Mesendoderm (in vitro differentiated cells): ENCODE results near the gene CTSV. TPM values are rescaled to one million over a fixed set of nuclear protein-coding genes. Genes with fewer than 3 reads are reported as not detected.
"Not testable (repeated sequence)": the region's sequence is repeated elsewhere in the genome, so short reads cannot be mapped to it uniquely, and the experiment has no call there.

Source experiments
- DNase-seq: peaks from one replicate; pipeline ENCODE4 v3.0.0; 2013
- H2AK5ac ChIP-seq: 2 replicates; pipeline ENCODE4 v1.6.1; 2013; ENCODE audit warnings: low read length, inconsistent platforms
- H2BK120ac ChIP-seq: 2 replicates; pipeline ENCODE4 v1.6.1; 2013; ENCODE audit warnings: low read depth, mild to moderate bottlenecking, low read length, moderate library complexity, mixed read lengths
- H2BK15ac ChIP-seq: replicated peaks from 2 replicates; pipeline ENCODE4 v1.6.1; 2013; ENCODE audit warnings: low read depth, mild to moderate bottlenecking, moderate library complexity
- H2BK5ac ChIP-seq: 2 replicates; pipeline ENCODE4 v1.6.1; 2013; ENCODE audit warnings: low read length, inconsistent platforms
- H3K18ac ChIP-seq: 2 replicates; pipeline ENCODE4 v1.6.1; 2013; ENCODE audit warnings: mild to moderate bottlenecking, low read length, mixed read lengths
- H3K23ac ChIP-seq: one replicate; pipeline ENCODE4 v1.6.1; 2013; ENCODE audit warnings: low read length
- H3K27ac ChIP-seq: 2 replicates; pipeline ENCODE4 v1.5.1; 2013; ENCODE audit warnings: low read depth, mild to moderate bottlenecking, inconsistent platforms, low read length, moderate library complexity
- H3K27me3 ChIP-seq: 2 replicates; pipeline ENCODE4 v1.6.1; 2013; ENCODE audit warnings: low read length, control low read depth, mild to moderate bottlenecking, inconsistent platforms; ENCODE audit not compliant: insufficient read depth, poor library complexity
- H3K36me3 ChIP-seq: 2 replicates; pipeline ENCODE4 v1.6.1; 2013; ENCODE audit warnings: low read length, inconsistent platforms; ENCODE audit not compliant: control insufficient read depth, insufficient read depth
- H3K4ac ChIP-seq: one replicate; pipeline ENCODE4 v1.6.1; 2013; ENCODE audit warnings: low read depth, mild to moderate bottlenecking, low read length, moderate library complexity
- H3K4me1 ChIP-seq: 2 replicates; pipeline ENCODE4 v1.6.1; 2013; ENCODE audit warnings: low read depth, low read length, inconsistent platforms; ENCODE audit not compliant: control insufficient read depth
- H3K4me2 ChIP-seq: 2 replicates; pipeline ENCODE4 v1.6.1; 2013; ENCODE audit warnings: low read length
- H3K4me3 ChIP-seq: 2 replicates; pipeline ENCODE4 v1.5.1; 2013; ENCODE audit warnings: mild to moderate bottlenecking, low read length
- H3K56ac ChIP-seq: one replicate; pipeline ENCODE4 v1.6.1; 2013; ENCODE audit warnings: low read length
- H3K79me1 ChIP-seq: 2 replicates; pipeline ENCODE4 v1.6.1; 2013; ENCODE audit warnings: low read length, inconsistent platforms
- H3K79me2 ChIP-seq: 2 replicates; pipeline ENCODE4 v1.6.1; 2013; ENCODE audit warnings: mild to moderate bottlenecking, low read length; ENCODE audit not compliant: control insufficient read depth, insufficient read depth
- H3K9ac ChIP-seq: 2 replicates; pipeline ENCODE4 v1.6.1; 2013; ENCODE audit warnings: low read length, inconsistent platforms
- H4K5ac ChIP-seq: one replicate; pipeline ENCODE4 v1.6.1; 2013; ENCODE audit warnings: low read length
- H4K8ac ChIP-seq: one replicate; pipeline ENCODE4 v1.6.1; 2013; ENCODE audit warnings: low read depth, mild to moderate bottlenecking, control low read depth, low read length, moderate library complexity
- WGBS: extraction: QIAGEN DNeasy Blood & Tissue Kit; methylation state at CpG from one replicate; pipeline ENCODE4 v1.1.7; 2013; ENCODE audit warnings: low lambda C conversion rate, missing lambda C conversion rate; ENCODE audit not compliant: insufficient coverage; ENCODE audit errors: extremely low coverage; 5-methylcytosine and 5-hydroxymethylcytosine counted together
- polyA plus RNA-seq, 2 experiments: library from polyadenylated mRNA; stranded (reverse); fragments of 200-250 nt; gene quantifications; one replicate each; pipeline ENCODE4 v1.2.3, GENCODE V29; 2013

CTSV gene
- 56.9 TPM for polyA plus RNA-seq (2013, experiment 1 of 2)
- polyA plus RNA-seq (2013, experiment 2 of 2) = 61.7 TPM

GRCh38 chr9:97038611-97039513, at the start of gene CTSV:
TSS of gene CTSV (minus strand) at chr9:97039142. CDS start at chr9:97038043, 1,099 bp downstream.
- H3K9ac ChIP-seq = peak within 1 kb of the TSS; percentile 89
- peak within 1 kb of the TSS; percentile 95 for H3K56ac ChIP-seq
- peaks cover 2% of the 10 kb centered on the region for H3K36me3 ChIP-seq
- H3K4me2 ChIP-seq = peak within 1 kb of the TSS; percentile 87
- H3K23ac ChIP-seq = peak within 1 kb of the TSS; percentile 29
- H4K5ac ChIP-seq = no peak within 1 kb of the TSS
- H3K4ac ChIP-seq = peak within 1 kb of the TSS; percentile 39
- peaks cover 3% of the 10 kb centered on the region for H3K79me1 ChIP-seq
- H3K27me3 ChIP-seq = no peaks in the 10 kb centered on the region
- peak within 1 kb of the TSS; percentile 96 for H3K18ac ChIP-seq
- peaks cover 2% of the 10 kb centered on the region for H3K79me2 ChIP-seq
- peak within 1 kb of the TSS; percentile 27 for H2BK15ac ChIP-seq
- DNase-seq = peak; percentile 97
- WGBS = no CpG with 5 or more reads among the region's 80 CpGs
- peaks cover 2% of the 10 kb centered on the region for H3K4me1 ChIP-seq
- no peak within 1 kb of the TSS for H2AK5ac ChIP-seq
- H2BK120ac ChIP-seq = no peak within 1 kb of the TSS
- H4K8ac ChIP-seq = no peak within 1 kb of the TSS
- peak within 1 kb of the TSS; percentile 86 for H3K27ac ChIP-seq
- H2BK5ac ChIP-seq = peak within 1 kb of the TSS; percentile 83
- H3K4me3 ChIP-seq = peak within 1 kb of the TSS; percentile 69

- not testable (repeated sequence) for H3K4me3 ChIP-seq, H3K23ac ChIP-seq, H3K18ac ChIP-seq, H4K8ac ChIP-seq, H4K5ac ChIP-seq, H2BK5ac ChIP-seq, H2BK120ac ChIP-seq, H3K79me2 ChIP-seq, H3K27me3 ChIP-seq, H2BK15ac ChIP-seq, H3K79me1 ChIP-seq, H3K36me3 ChIP-seq, H2AK5ac ChIP-seq, H3K4me1 ChIP-seq, H3K27ac ChIP-seq, H3K4me2 ChIP-seq, H3K9ac ChIP-seq, H3K56ac ChIP-seq
- peak; percentile 42 for DNase-seq
- H3K4ac ChIP-seq = peak overlapping the region; percentile 16
- WGBS = no CpG with 5 or more reads among the region's 3 CpGs
Observed at GRCh38 chr9:97087668-97088215, 48.8 kb upstream of the CTSV start.

- not testable (repeated sequence) for H3K4ac ChIP-seq, H3K9ac ChIP-seq, H2BK15ac ChIP-seq, H3K79me2 ChIP-seq, H3K56ac ChIP-seq, H4K5ac ChIP-seq, H3K27me3 ChIP-seq, H3K79me1 ChIP-seq, H3K4me2 ChIP-seq, H2BK5ac ChIP-seq, H3K27ac ChIP-seq, H3K4me3 ChIP-seq, H3K36me3 ChIP-seq, H3K18ac ChIP-seq, H2BK120ac ChIP-seq, H3K4me1 ChIP-seq, H4K8ac ChIP-seq, H2AK5ac ChIP-seq, H3K23ac ChIP-seq
- DNase-seq = peak; percentile 23
- WGBS = no CpG with 5 or more reads among the region's 6 CpGs
Observed at GRCh38 chr9:97084562-97084991, 45.6 kb upstream of the CTSV start.

DNA sequence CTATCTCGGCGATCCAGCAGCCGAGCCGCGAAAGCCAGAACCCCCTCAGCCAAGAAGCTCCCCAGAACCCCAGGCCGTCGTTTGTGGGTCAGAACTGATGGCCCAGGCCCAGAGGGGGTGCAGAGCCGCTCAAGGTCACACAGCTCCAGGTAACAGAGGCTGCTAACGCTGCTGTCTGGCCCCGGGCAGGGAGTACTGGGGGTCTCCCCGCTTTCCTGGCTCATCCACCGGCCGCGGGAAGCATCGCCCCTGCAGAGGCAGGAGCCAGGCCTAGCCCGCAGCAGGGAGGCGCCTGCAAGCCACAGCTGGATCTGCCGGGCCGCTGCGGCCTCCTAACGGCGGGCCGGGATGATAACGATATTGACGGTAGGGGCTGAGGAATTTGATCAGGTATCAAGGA, 39.4 kb upstream of the CTSV start:
- WGBS = no CpG with 5 or more reads among the region's 25 CpGs
- no peak overlapping the region for H3K56ac ChIP-seq
- no peak overlapping the region for H4K5ac ChIP-seq
- no peak overlapping the region for H3K4ac ChIP-seq
- no peak overlapping the region for H4K8ac ChIP-seq
- H3K4me3 ChIP-seq = no peak overlapping the region
- no peak overlapping the region for H2BK120ac ChIP-seq
- H2BK15ac ChIP-seq = no peak overlapping the region
- H3K18ac ChIP-seq = no peak overlapping the region
- H2BK5ac ChIP-seq = no peak overlapping the region
- H3K4me1 ChIP-seq = no peaks in the 10 kb centered on the region
- no peak for DNase-seq
- no peaks in the 10 kb centered on the region for H3K27me3 ChIP-seq
- no peak overlapping the region for H3K9ac ChIP-seq
- no peak overlapping the region for H3K23ac ChIP-seq
- H2AK5ac ChIP-seq = no peak overlapping the region
- H3K27ac ChIP-seq = no peak overlapping the region
- H3K79me1 ChIP-seq = no peaks in the 10 kb centered on the region
- no peaks in the 10 kb centered on the region for H3K79me2 ChIP-seq
- no peaks in the 10 kb centered on the region for H3K36me3 ChIP-seq
- H3K4me2 ChIP-seq = no peak overlapping the region

DNA sequence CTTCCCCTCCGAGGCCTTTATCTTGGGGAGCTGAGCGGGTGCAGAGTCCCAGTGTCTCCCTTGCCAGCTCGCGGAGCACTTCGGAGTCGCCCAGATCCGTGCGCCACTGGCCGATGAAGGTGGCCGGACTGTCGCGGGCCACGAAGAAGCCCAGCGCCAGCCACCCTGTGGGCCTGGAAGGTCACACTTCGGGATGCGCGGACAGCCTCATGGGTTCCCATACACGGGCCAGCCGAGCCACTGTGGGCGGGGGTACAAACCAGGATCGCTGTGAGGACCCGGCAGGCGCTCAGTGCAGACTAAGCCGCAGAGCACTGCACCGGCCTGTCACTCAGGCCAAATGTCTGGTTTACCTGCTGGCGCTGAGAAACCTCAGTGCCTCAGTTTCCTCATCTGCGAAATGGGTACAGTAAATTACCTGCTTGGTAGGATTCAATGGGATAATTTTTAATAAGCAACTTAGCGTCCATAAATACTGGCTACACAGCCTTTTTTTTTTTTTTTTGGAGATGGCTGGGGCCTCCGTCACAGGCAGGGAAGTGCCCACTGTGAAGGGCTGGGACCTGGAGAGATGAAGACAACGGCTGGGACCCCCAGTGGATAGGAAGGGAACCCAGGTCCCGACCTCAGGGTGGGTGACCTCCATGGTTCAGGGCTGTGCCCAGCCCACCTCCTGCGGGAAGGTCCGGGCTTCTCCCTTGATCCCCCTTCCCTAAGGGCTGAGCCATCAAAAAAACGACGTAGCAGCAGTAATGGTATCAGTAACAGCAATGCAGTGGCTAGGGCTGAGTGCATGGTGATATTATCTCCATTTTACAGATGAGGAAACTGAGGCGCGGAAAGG, 38.7 kb upstream of the CTSV start:
- WGBS = no CpG with 5 or more reads among the region's 37 CpGs

More for the DNA sequence above, 38.7 kb upstream of the CTSV start:
- H4K8ac ChIP-seq = no peak overlapping the region
- H2BK15ac ChIP-seq = no peak overlapping the region
- no peak overlapping the region for H3K9ac ChIP-seq
- no peak overlapping the region for H3K18ac ChIP-seq
- H3K23ac ChIP-seq = no peak overlapping the region
- H3K4me1 ChIP-seq = no peaks in the 10 kb centered on the region
- H3K4me3 ChIP-seq = no peak overlapping the region
- H2BK120ac ChIP-seq = no peak overlapping the region
- no peak overlapping the region for H2BK5ac ChIP-seq
- no peak overlapping the region for H3K56ac ChIP-seq
- no peaks in the 10 kb centered on the region for H3K36me3 ChIP-seq
- no peaks in the 10 kb centered on the region for H3K79me1 ChIP-seq
- no peaks in the 10 kb centered on the region for H3K27me3 ChIP-seq
- no peak overlapping the region for H3K4me2 ChIP-seq
- H3K79me2 ChIP-seq = no peaks in the 10 kb centered on the region
- H4K5ac ChIP-seq = no peak overlapping the region
- DNase-seq = no peak
- H3K4ac ChIP-seq = no peak overlapping the region
- no peak overlapping the region for H2AK5ac ChIP-seq
- no peak overlapping the region for H3K27ac ChIP-seq
